ENCODE measurements around the gene POLR2J2.
"Not testable (repeated sequence)": the region's sequence is repeated elsewhere in the genome, so short reads cannot be mapped to it uniquely, and the experiment has no call there.

Gene POLR2J2

DNA sequence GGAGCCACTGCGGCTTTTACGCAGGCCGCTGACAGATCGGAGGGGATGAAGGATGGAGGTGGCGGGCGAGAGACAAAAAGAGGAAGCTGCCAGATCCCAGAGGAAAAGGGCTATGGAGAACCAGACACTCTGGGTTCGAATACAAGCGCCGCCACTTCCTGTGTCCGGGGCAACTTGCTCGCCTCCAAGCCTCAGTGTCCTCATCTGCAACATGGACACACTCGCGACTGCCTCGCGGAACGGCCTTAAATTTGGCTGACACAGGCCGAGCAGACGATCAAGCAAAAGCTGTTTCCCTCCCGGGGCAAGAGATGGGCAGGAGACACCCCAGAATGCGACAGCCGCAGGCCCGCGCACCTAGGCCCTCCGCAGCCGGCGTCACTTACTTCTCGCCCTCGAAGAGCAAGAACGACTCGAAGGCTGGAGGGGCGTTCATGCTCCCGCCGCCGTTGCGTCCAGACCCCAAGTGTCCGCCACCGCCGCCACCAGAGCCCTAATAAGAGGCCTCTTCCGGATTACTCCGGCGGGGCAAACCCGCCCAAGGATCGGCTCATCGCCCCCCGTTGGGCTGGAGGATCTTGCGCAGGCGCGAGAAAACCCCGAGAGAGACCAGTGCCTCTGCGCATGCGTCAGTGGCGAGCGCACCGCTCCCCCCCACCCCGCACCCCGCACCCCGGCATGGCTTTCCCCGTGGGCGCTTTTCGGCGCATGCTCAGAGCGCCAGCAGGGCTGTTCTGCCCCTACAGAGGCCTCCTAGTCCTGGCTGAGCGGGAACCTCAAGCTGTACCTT, at the start of gene POLR2J2:
POLR2J2 (minus strand) TSS at position 498 of the 790 bp plus-strand sequence; CDS start at position 436, 62 bp downstream.
- not testable (repeated sequence) for DNase-seq

- DNase-seq = not testable (repeated sequence)
Measured at GRCh38 chr7:102718491-102718890, 47.0 kb upstream of the POLR2J2 start.

DNA sequence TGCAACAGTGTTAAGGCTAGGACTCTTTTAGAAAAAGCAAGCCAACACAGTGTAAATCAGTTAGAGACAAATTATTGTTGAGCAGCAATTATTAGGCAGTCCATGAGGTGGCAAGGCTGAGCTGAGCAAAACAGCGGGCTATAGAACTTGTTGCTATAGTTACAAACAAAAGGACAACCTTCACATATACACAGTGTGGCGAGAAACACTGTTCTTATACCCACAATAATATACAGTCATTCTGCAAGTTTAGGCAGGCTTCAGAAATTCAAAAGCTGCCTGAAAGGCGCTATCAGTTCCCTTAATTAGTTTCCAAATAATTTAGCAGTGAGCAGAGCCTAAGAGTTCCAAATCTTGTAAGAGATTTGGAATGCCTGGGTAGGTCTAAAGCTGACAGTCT, 44.3 kb upstream of the POLR2J2 start:
- DNase-seq = not testable (repeated sequence)

- DNase-seq = not testable (repeated sequence)
Measured at GRCh38 chr7:102714774-102715522, 43.5 kb upstream of the POLR2J2 start.

DNA sequence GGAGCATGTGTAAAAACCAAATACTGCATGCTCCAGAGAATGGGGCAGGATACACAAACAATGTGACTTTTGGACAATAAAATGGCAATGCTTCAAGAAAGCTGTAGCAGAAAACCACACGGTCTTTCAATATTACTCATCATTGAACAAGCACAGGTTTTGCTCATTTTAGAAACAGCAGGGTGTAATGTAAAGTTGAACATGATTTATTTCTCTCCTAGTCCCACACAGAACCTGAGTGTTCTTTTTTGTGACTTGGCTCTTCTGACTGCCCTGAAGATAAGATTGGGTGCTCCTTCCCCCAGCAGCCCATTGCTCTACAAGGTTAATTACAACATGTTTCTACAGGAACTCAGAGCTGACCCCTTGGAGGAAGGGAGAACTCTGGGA, 42.2 kb upstream of the POLR2J2 start:
- not testable (repeated sequence) for DNase-seq

GRCh38 chr7:102713011-102713690, 41.7 kb upstream of the POLR2J2 start:
- DNase-seq = not testable (repeated sequence)

- not testable (repeated sequence) for DNase-seq
Measured at GRCh38 chr7:102698962-102699750, 27.7 kb upstream of the POLR2J2 start.

GRCh38 chr7:102697642-102698512, 26.4 kb upstream of the POLR2J2 start:
- DNase-seq = not testable (repeated sequence)

DNA sequence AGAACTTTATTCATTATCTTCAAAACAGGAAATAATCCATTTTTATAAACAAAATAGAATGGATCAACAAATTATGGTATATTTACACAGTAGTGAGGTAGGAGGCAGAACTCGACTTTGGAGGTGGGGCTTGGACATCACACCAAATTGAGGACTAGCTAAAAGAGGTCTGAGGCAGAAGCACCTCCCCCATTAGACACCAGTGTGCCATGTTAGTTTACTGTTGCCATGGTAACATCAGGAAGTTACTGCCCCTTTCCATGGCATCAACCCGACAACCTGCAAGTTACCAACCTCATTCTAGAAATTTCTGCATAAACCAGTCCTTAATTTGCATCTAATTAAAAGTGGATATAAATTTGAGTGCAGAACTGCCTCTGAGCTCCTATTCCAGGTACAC, 24.5 kb upstream of the POLR2J2 start:
- not testable (repeated sequence) for DNase-seq

DNA sequence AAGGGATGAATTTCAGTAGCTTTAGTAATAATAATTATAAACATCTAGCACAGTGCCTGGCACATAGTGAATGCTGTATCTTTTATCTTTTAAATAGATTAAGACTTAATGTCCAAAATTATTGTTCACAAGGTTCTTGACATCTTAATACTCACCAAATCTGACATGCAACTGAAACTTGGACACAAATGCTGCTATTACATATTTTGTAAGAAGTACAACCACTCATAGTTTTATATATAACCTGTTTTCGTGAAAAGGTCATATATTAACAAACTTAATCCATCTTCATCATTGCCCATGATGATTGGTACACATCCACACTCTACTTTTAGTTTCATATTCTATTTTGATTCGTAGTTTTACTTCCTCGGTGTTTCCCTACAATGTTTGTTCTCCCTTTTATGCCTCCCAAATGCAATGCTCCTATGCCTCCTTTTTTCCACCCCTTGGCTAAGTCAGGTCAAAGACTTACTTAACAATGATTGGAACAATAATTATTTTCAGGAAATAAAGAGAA, 23.6 kb upstream of the POLR2J2 start:
- not testable (repeated sequence) for DNase-seq

DNA sequence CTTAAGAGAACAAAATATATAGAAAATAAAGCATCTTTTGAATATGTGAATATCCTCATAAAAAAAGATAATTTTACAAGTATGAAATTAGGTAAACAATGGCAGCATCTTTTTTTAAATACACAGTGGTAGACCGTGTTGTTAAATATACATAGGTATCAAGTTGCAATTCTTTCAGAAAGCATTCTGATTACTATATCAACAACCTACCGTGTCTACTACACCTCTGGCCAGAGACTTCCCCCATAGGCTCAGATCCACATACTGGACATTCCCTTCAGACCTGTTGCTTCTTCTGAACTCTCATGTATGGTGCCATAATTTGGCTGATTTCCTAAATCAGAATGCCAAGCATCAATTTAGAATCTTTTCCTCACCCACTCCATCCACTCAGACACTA, 22.5 kb upstream of the POLR2J2 start:
- DNase-seq = not testable (repeated sequence)

GRCh38 chr7:102690602-102691001, 19.1 kb upstream of the POLR2J2 start:
- DNase-seq = not testable (repeated sequence)

GRCh38 chr7:102689436-102690282, 18.2 kb upstream of the POLR2J2 start:
- not testable (repeated sequence) for DNase-seq

DNA sequence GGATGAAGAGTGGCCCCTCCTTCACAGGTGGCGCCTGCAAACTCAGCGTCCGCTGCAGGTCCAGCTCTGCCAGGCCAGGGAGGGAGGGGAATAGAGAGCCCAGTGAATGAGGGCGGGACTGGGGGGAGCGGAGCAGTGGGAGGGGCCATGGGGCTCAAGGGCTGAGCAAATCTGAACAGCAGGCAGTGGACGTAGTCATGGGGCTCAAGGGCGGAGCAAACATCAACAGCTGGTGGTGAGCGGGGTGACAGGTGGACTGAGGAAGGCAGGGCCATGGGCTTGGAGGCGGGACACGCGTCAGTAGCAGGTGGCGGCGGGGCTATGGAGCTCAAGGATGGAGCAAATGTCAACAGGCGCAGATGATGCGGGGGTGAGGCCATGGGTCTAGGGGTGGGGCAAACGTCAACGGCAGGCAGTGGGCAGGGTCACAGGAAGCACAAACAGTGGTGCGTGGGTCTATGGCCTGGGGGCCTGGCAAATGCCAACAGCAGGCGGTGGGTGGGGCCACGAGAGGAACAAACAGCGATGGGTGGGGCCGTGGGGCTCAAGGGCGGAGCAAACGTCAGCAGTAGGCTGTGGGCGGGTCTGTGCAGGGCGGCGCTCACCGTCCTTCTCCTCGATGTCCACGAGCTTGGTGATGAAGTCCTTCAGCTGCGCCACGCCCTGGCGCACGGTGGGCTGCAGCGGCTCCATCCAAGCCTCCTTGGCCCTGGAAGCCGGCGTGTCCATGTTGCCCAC, 17.0 kb upstream of the POLR2J2 start:
- not testable (repeated sequence) for DNase-seq

GRCh38 chr7:102682560-102682959, 11.1 kb upstream of the POLR2J2 start:
- DNase-seq = not testable (repeated sequence)

- DNase-seq = not testable (repeated sequence)
Measured at GRCh38 chr7:102680780-102681179, 9.3 kb upstream of the POLR2J2 start.

GRCh38 chr7:102675545-102675944, 4.1 kb upstream of the POLR2J2 start:
- not testable (repeated sequence) for DNase-seq

DNA sequence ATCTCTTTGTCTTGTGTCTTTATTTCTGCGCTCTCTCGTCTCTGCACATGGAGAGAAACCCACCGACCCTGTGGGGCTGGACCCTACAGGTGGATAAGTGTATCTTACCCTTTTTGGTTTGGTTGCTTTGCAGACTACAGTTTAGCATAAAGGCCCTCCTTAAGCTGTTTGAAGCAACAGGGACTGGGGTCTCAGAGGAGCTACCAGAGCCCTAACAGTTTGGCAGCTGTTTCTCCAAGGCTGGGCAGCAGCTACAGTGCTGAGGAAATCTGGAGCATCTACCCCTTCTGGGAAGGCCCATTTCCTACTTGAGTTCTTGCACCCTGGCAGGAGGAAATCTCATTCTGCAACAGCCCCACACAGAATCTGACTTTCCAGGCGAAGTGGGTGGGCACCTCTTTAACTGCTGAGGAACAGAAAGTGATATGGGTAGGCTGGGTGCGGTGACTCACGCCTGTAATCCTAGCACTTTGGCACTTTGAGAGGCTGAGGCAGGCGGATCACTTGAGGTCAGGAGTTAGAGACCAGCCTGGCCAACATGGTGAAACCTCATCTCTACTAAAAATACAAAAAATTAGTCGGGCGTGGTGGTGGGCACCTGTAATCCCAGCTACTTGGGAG, 2.1 kb upstream of the POLR2J2 start:
- DNase-seq = not testable (repeated sequence)

GRCh38 chr7:102671956-102672307, 469 bp upstream of the POLR2J2 start:
- DNase-seq = not testable (repeated sequence)
